ENCODE data around the gene RADIL.

DNA sequence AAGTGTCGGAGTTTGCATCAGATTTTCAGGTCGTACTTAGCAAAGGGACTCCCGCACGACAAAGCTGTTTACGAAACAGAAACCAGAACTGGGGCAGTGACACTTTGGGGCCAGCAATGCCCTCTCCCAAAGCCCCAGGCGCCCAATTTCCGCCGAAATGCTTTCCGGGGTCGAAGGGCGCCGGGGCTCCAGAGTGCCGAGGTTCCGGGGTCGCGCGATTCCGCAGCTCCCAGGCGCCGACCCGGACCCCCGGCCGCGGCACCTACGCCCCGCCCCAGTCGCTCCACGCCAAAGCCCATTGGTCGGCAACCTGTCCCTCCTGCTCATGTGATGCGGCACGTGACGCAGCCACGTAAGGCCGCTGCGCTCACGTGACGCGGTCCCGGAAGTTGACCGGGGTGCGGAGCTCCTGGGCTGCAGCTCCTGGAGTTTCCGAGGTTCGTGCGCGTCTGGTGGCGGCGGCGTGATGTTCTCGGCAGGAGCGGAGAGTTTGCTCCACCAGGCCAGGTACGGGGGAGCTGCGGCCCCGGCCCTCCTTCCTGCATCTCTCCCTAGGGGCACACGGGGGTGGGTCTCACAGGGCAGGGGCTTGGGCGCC is 108.2 kb downstream of the RADIL start, which contains the start of gene AP5Z1:
- TF ChIP-seq, protein P1, sequence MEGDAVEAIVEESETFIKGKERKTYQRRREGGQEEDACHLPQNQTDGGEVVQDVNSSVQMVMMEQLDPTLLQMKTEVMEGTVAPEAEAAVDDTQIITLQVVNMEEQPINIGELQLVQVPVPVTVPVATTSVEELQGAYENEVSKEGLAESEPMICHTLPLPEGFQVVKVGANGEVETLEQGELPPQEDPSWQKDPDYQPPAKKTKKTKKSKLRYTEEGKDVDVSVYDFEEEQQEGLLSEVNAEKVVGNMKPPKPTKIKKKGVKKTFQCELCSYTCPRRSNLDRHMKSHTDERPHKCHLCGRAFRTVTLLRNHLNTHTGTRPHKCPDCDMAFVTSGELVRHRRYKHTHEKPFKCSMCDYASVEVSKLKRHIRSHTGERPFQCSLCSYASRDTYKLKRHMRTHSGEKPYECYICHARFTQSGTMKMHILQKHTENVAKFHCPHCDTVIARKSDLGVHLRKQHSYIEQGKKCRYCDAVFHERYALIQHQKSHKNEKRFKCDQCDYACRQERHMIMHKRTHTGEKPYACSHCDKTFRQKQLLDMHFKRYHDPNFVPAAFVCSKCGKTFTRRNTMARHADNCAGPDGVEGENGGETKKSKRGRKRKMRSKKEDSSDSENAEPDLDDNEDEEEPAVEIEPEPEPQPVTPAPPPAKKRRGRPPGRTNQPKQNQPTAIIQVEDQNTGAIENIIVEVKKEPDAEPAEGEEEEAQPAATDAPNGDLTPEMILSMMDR (IDR thresholded peaks at IDR 0.05; ENCODE audit: low read depth, low read length, poor library complexity, severe bottlenecking): no peak
- no peak for TF ChIP-seq EZH2phosphoT487 (IDR thresholded peaks at IDR 0.05; ENCODE audit: borderline replicate concordance, low read length)
